HG02759 (cell line): ENCODE data around the gene PTAR1.

Source experiments
- ATAC-seq: cut with Tn5 transposase; IDR thresholded peaks from one replicate; pipeline ENCODE4 v1.9.1; 2021; ENCODE audit warnings: mild to moderate bottlenecking, moderate library complexity; ENCODE audit not compliant: unreplicated experiment

The PTAR1 gene

DNA sequence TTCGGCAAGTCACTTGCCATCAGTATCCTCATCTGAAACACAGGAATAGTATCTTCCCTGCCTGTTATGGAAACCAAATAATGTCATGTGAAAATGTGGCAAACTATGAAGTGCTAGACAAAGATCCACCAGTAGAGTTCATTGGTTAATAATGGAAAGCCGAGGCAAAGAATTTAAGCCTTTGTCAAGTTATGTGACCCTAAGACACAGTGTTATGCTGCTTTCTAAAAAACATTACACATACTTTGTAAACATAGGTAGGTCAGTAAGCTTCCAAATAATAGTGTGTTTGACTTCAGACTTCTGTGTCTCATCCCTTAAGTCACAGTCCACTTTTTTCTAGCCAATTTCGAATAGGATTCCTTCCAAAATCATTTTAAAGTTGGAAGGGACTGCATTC is 6.0 kb downstream of the PTAR1 start:
- no peak for ATAC-seq

GRCh38 chr9:69750085-69750484 is 9.7 kb downstream of the PTAR1 start:
- no peak for ATAC-seq

GRCh38 chr9:69748304-69748703 is 11.5 kb downstream of the PTAR1 start:
- no peak for ATAC-seq

DNA sequence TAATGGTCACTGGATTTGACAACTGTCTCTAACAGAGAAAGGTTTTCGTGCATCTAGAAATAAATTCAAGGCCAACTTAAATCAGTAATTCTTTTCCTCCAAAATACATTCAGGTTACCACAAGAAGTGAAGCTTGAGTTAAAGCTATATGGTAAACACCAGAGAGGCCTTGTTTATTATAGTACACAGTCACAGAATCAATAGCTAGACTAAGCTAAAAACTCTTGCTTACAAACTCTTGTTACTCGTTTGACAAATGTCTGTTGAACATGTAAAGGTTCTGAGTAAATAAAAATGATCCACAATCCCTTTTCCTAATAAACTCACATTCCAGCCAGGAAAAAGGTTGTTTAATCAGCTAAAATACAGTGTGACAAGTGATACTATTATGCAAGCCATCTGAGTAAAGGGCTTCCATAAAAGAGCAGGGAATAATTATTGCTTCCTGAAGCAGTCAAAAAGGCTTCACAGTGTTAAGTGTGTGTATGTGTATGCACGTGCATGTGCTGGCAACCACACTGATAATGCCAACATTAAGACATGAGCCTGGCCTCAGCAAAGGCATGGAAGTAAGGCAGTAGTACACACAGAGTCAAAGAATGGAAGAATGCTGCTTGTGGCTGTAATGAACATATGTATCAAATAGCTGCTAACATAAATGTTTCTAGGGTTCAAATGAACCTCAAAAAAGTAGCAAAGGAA is 12.8 kb downstream of the PTAR1 start:
- ATAC-seq: no peak

DNA sequence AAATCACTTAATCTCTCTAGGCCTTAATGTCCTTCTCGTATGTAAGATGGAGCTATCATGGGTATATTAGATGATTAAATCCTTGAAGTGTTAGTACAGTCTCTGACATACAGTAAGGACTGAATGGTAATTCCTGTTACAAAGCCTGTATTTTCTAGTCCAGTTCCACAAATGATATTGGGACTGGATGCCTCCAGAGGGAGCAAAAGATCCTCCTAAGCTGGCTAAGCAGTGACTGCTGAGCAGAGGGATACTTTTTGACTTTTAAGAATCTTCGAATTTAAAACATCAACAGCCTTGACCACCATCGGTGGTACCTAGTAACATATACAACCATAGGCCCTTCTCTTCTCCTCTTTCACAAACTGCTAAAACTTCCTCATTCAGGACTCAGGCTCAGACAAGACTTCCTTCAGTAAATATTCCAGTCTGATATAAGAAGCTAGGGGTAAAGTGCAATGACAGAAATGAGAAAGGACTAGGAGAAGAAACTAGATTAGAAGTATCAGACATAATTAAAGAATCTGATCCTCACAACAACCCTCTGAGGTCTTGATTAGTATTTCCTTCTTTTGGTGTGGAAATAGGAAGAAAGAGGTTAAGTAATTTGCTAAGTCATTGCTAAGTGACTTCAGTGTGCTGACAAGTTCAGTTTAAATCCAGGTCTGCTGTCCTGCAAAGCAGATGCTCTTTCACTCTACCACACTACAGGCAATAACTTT is 13.9 kb downstream of the PTAR1 start:
- no peak for ATAC-seq

GRCh38 chr9:69744688-69745380 is 15.0 kb downstream of the PTAR1 start:
- no peak for ATAC-seq

- ATAC-seq: no peak
Observed at GRCh38 chr9:69743930-69744329, 15.9 kb downstream of the PTAR1 start.

- ATAC-seq: no peak
Observed at GRCh38 chr9:69740872-69741505, 18.8 kb downstream of the PTAR1 start.

GRCh38 chr9:69731348-69731747 is 28.5 kb downstream of the PTAR1 start:
- no peak for ATAC-seq

GRCh38 chr9:69719983-69720382 is 39.8 kb downstream of the PTAR1 start:
- no peak for ATAC-seq

- no peak for ATAC-seq
Observed at GRCh38 chr9:69719367-69719766, 40.4 kb downstream of the PTAR1 start.

DNA sequence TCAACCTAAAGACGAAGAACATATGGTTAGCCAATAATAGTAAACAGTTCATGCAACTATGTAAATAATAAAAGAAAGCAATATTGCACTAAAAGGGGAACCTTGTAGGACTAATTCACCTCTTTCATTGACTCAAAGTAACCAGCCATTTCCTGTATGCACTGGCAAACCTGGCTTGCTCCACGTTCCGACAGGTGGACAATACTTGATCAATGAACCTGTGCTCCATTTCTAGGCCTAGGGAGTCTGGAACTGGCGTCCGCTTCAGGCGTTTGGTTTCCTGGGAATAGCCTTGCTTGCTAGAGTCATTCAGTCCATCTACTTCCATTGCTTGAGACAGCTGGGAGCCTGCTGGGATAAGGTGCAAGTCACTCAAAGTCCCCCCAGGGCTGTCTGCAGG is 41.6 kb downstream of the PTAR1 start:
- no peak for ATAC-seq

- no peak for ATAC-seq
Observed at GRCh38 chr9:69715825-69716224, 44.0 kb downstream of the PTAR1 start.

DNA sequence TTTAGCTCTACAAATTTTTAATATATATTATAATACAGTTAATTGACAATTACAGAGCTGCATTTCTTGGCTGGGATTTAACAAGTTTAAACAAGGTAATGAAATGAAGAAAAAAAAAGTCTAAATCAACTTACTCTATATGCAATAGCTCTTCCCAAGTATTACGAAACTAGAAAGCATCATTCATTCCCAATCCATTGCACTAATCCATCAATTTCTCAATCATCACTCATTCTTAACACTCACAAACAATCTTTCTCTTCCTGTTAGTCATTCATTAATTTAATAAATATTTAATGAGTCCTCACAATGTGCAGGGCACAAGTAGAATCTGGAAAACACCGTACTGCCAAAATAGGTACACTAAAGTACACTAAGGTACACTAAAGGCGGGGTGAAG is 44.7 kb downstream of the PTAR1 start:
- no peak for ATAC-seq

DNA sequence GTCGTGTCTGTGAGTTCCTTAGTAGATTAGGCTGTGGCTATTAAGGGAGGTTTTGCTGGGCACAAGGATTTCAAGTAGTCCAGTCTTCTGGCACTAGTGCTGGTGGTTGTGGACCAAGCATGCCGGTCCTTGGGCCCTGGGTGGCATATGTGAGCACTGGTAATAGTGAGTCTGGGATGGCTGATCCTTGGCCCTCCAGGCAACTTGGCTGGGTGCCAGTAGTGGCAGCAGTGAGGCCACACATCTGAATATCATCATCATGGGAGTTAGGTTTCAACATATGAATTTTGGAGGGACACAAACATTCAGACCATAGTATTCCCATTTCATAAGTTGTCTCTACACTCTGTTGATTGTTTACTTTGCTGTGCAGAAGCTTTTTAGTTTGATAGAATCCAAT is 62.3 kb downstream of the PTAR1 start:
- no peak for ATAC-seq

- ATAC-seq: no peak
Observed at GRCh38 chr9:69696802-69697201, 63.0 kb downstream of the PTAR1 start.

GRCh38 chr9:69689991-69690538 is 69.7 kb downstream of the PTAR1 start:
- ATAC-seq: no peak

- no peak for ATAC-seq
Observed at GRCh38 chr9:69683927-69684326, 75.9 kb downstream of the PTAR1 start.

DNA sequence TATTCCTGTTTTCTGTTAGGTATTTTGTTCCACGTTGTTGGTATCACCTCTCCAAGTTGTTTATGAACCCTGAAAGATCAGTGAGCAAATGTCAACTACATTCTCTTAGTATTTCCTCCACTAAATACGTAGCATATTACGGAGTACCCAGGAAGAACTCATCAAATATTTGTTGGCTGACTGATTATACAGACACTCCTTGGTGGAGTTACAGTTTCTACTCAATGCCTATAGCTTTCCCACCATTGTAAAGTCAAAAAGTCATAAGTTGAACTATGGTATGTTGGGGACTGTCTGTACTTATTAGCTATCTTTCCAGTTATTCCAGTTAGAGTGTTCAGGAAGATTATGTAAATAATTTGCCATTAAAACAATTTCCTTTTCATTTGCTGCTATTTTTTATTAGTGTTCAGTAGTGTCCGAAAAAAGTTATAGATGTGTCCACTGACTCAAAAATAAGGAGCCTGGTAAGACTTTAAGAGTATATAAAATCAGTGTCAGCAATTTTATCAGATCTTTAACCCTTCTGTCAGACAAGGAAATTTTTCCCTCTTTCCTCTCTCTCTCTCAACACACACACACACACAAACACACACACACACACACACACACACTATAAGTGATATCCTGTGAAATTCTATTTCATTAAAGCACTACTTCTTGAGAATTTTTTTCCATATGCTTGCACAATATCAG is 80.8 kb downstream of the PTAR1 start:
- no peak for ATAC-seq

DNA sequence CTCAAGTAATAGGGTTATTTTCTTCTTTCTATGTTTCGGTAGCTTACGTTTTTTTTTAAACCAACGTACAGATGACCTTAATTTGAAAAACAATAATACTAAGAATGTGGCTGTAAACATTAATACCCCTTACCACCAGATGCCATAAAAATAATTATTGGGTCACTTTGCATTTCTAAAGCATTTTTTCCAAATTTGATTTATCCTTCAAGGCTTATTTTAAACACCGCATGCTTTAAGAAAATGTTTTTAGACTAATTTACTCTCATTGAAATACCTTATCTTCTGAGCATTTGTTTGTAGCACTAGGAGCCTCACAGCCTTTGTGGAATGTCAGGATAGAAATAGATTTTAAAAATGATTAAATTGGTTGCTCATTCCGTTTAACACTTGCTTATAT is 81.9 kb downstream of the PTAR1 start:
- no peak for ATAC-seq

- no peak for ATAC-seq
Observed at GRCh38 chr9:69675563-69675962, 84.2 kb downstream of the PTAR1 start.
